Liver (tissue), 9 donors: ENCODE data around the gene CYP4F22. TPM values are rescaled to one million over a fixed set of nuclear protein-coding genes. Genes with fewer than 3 reads are reported as not detected.

Experiments used
- DNase-seq: peaks from one replicate; pipeline ENCODE4 v3.0.0-alpha.2; 2017; ENCODE audit warnings: low spot score
- H3K27ac ChIP-seq, 2 donors: one replicate each; pipeline ENCODE4 v1.7.0; 2013; ENCODE audit warnings: inconsistent platforms in 2 of 2, low read length in 2 of 2, control low read depth in 1 of 2, low read depth in 1 of 2, mild to moderate bottlenecking in 1 of 2
- H3K27me3 ChIP-seq, 4 donors: one replicate each; pipeline versions ENCODE4 v1.6.1 to v1.7.0; 2013; ENCODE audit warnings: low read length in 3 of 4, inconsistent platforms in 1 of 4, mild to moderate bottlenecking in 1 of 4, moderate library complexity in 1 of 4; ENCODE audit not compliant: control insufficient read depth in 4 of 4, insufficient read depth in 4 of 4
- H3K36me3 ChIP-seq, 4 donors: one replicate each; pipeline versions ENCODE4 v1.6.1 to v1.7.0; 2013; ENCODE audit warnings: low read length in 3 of 4, mild to moderate bottlenecking in 3 of 4, low read depth in 1 of 4, moderate library complexity in 1 of 4; ENCODE audit not compliant: control insufficient read depth in 4 of 4, insufficient read depth in 3 of 4
- H3K4me1 ChIP-seq, 4 donors: one replicate each; pipeline versions ENCODE4 v1.6.1 to v1.7.0; 2013; ENCODE audit warnings: low read length in 3 of 4, mild to moderate bottlenecking in 3 of 4, moderate library complexity in 1 of 4; ENCODE audit not compliant: control insufficient read depth in 4 of 4, insufficient read depth in 4 of 4
- H3K4me3 ChIP-seq, 3 donors: one replicate each; pipeline versions ENCODE4 v1.6.1 to v1.7.0; 2013; ENCODE audit warnings: low read length in 3 of 3, control low read depth in 1 of 3, low read depth in 1 of 3, mild to moderate bottlenecking in 1 of 3
- H3K9ac ChIP-seq, 2 donors: one replicate each; pipeline ENCODE4 v1.7.0; 2013; ENCODE audit warnings: low read length in 2 of 2, mild to moderate bottlenecking in 2 of 2, moderate library complexity in 2 of 2, control low read depth in 1 of 2, low read depth in 1 of 2
- H3K9me3 ChIP-seq, 4 donors: one replicate each; pipeline versions ENCODE4 v1.6.1 to v1.7.0; 2013; ENCODE audit warnings: low read length in 3 of 4; ENCODE audit not compliant: control insufficient read depth in 4 of 4
- ATF3 ChIP-seq: IDR thresholded peaks from 2 replicates; pipeline ENCODE4 v1.6.1; 2016; ENCODE audit warnings: antibody characterized with exemption
- CTCF ChIP-seq: fragments of 150-350 bp; IDR thresholded peaks from 2 replicates; pipeline ENCODE4 v1.5.1; 2017; ENCODE audit warnings: improper control_type of control experiment, low read depth, low read length; ENCODE audit not compliant: missing input control
- EGR1 ChIP-seq, 2 donors: IDR thresholded peaks; 2 replicates each; pipeline ENCODE4 v1.6.1; 2016 to 2018; ENCODE audit warnings: antibody characterized with exemption in 2 of 2, low read depth in 2 of 2
- FOXA1 ChIP-seq: IDR thresholded peaks from 2 replicates; pipeline ENCODE4 v1.6.1; 2016; ENCODE audit warnings: antibody characterized with exemption
- FOXA2 ChIP-seq: IDR thresholded peaks from 2 replicates; pipeline ENCODE4 v1.6.1; 2016; ENCODE audit warnings: antibody characterized with exemption
- GABPA ChIP-seq, 2 donors: IDR thresholded peaks in 1 of 2; conservative IDR thresholded peaks in 1 of 2; 2 replicates each; pipeline ENCODE4 v1.6.1; 2016; ENCODE audit warnings: antibody characterized with exemption in 2 of 2, mild to moderate bottlenecking in 1 of 2, moderate library complexity in 1 of 2
- HNF4A ChIP-seq, 2 donors: conservative IDR thresholded peaks; 2 replicates each; pipeline ENCODE4 v1.6.1; 2016; ENCODE audit warnings: antibody characterized with exemption in 2 of 2, mild to moderate bottlenecking in 2 of 2
- HNF4G ChIP-seq: IDR thresholded peaks from 2 replicates; pipeline ENCODE4 v1.6.1; 2016; ENCODE audit warnings: antibody characterized with exemption
- JUND ChIP-seq, 2 donors: IDR thresholded peaks; 2 replicates each; pipeline ENCODE4 v1.6.1; 2016; ENCODE audit warnings: antibody characterized with exemption in 2 of 2
- NR2F2 ChIP-seq: IDR thresholded peaks from 2 replicates; pipeline ENCODE4 v1.6.1; 2016; ENCODE audit warnings: antibody characterized with exemption
- RAD21 ChIP-seq, 2 donors: IDR thresholded peaks; 2 replicates each; pipeline ENCODE4 v1.6.1; 2016; ENCODE audit warnings: antibody characterized with exemption in 2 of 2, mild to moderate bottlenecking in 2 of 2
- RXRA ChIP-seq, 2 donors: IDR thresholded peaks; 2 replicates each; pipeline ENCODE4 v1.6.1; 2017 to 2018; ENCODE audit warnings: antibody characterized with exemption in 2 of 2, mild to moderate bottlenecking in 1 of 2
- SP1 ChIP-seq: IDR thresholded peaks from 2 replicates; pipeline ENCODE4 v1.6.1; 2018; ENCODE audit warnings: antibody characterized with exemption, mild to moderate bottlenecking
- TAF1 ChIP-seq: conservative IDR thresholded peaks from 2 replicates; pipeline ENCODE4 v1.6.1; 2016; ENCODE audit warnings: antibody characterized with exemption, mild to moderate bottlenecking
- YY1 ChIP-seq: IDR thresholded peaks from 2 replicates; pipeline ENCODE4 v1.6.1; 2016; ENCODE audit warnings: antibody characterized with exemption, mild to moderate bottlenecking
- ZBTB33 ChIP-seq: IDR thresholded peaks from 2 replicates; pipeline ENCODE4 v1.6.1; 2016; ENCODE audit warnings: antibody characterized with exemption
- WGBS: extraction: QIAGEN DNeasy Blood & Tissue Kit; methylation state at CpG from one replicate; pipeline ENCODE4 v1.1.7; 2013; 5-methylcytosine and 5-hydroxymethylcytosine counted together
- polyA plus RNA-seq, 2 donors: library from polyadenylated mRNA; stranded (reverse) in 1 of 2; unstranded in 1 of 2; fragments of 200-250 nt in 1 of 2; fragments of >200 nt in 1 of 2; fragmentation: Nextera tagmentation in 1 of 2; extraction: Ambion mirVana in 1 of 2; gene quantifications; one replicate each; pipeline versions ENCODE4 v1.2.1 to v1.2.3, GENCODE V29; 2013 to 2015
- total RNA-seq, 2 donors: library from RNA; depleted of rRNA; stranded (reverse); fragments of >200 nt; gene quantifications; one replicate each; pipeline ENCODE4 v1.2.3, GENCODE V29; 2014
- TF ChIP-seq, protein P1 (sequence below): IDR thresholded peaks from 2 replicates; pipeline ENCODE4 v1.6.1; 2016; ENCODE audit warnings: antibody characterized with exemption, mild to moderate bottlenecking
- TF ChIP-seq, protein P2 (sequence below): IDR thresholded peaks from 2 replicates; pipeline ENCODE4 v1.6.1; 2016; ENCODE audit warnings: antibody characterized with exemption
- donor health status: healthy.
- donor health status: healthy.
- donor health status: healthy.
- donor health status: healthy.
- donor health status: healthy.

The CYP4F22 gene
- total and polyA plus RNA-seq, 4 donors: 0.42 to 3.9 (median 1.9) TPM

DNA sequence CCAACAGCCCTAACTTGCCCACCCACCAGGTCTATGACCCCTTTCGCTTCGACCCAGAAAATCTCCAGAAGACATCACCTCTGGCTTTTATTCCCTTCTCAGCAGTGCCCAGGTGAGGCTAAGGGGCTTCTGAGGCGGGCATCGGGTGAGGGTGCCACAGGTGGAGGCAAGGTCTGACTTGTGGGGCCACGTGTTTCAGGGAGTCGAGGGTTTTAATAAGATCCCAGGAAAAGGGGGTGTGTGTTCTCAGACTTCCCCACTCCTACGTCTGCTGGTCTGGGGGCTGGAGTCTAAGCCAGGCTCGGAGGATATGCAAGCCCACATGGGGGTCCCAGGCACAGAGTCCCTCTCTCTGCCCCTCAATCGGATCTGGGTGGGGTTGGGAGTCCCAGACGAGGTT is 75.8 kb downstream of the CYP4F22 start:
- H3K9ac ChIP-seq: no peak overlapping the region
- H3K4me3 ChIP-seq: peak overlapping the region in 1 of 3 donors; percentile 11
- TF ChIP-seq SP1 (no peak), FOXA2 (no peak), ZBTB33 (no peak), HNF4A (conservative IDR thresholded peaks at IDR 0.05) (no peak), FOXA1 (no peak), TAF1 (no peak), JUND (IDR thresholded peaks at IDR 0.05) (no peak), RAD21 (IDR thresholded peaks at IDR 0.05) (no peak), ATF3 (no peak), RXRA (IDR thresholded peaks at IDR 0.05) (no peak), NR2F2 (no peak), GABPA (IDR thresholded peaks at IDR 0.05 in 1 of 2, conservative IDR thresholded peaks at IDR 0.05 in 1 of 2) (no peak), EGR1 (IDR thresholded peaks at IDR 0.05; ENCODE audit: low read depth in 2 of 2) (no peak), YY1 (no peak), CTCF (no peak), HNF4G (no peak)
- TF ChIP-seq, protein P1, sequence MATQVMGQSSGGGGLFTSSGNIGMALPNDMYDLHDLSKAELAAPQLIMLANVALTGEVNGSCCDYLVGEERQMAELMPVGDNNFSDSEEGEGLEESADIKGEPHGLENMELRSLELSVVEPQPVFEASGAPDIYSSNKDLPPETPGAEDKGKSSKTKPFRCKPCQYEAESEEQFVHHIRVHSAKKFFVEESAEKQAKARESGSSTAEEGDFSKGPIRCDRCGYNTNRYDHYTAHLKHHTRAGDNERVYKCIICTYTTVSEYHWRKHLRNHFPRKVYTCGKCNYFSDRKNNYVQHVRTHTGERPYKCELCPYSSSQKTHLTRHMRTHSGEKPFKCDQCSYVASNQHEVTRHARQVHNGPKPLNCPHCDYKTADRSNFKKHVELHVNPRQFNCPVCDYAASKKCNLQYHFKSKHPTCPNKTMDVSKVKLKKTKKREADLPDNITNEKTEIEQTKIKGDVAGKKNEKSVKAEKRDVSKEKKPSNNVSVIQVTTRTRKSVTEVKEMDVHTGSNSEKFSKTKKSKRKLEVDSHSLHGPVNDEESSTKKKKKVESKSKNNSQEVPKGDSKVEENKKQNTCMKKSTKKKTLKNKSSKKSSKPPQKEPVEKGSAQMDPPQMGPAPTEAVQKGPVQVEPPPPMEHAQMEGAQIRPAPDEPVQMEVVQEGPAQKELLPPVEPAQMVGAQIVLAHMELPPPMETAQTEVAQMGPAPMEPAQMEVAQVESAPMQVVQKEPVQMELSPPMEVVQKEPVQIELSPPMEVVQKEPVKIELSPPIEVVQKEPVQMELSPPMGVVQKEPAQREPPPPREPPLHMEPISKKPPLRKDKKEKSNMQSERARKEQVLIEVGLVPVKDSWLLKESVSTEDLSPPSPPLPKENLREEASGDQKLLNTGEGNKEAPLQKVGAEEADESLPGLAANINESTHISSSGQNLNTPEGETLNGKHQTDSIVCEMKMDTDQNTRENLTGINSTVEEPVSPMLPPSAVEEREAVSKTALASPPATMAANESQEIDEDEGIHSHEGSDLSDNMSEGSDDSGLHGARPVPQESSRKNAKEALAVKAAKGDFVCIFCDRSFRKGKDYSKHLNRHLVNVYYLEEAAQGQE: no peak
- TF ChIP-seq, protein P2, sequence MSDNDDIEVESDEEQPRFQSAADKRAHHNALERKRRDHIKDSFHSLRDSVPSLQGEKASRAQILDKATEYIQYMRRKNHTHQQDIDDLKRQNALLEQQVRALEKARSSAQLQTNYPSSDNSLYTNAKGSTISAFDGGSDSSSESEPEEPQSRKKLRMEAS: no peak
- no peaks in the 10 kb centered on the region for H3K36me3 ChIP-seq
- peaks cover 0 to 2% (median 0%) of the 10 kb centered on the region in 4 donors for H3K27me3 ChIP-seq
- 45% methylated on average over 10 of the region's 10 CpGs for WGBS
- H3K27ac ChIP-seq: no peak overlapping the region
- no peaks in the 10 kb centered on the region for H3K9me3 ChIP-seq
- H3K4me1 ChIP-seq: peaks cover 0 to 4% (median 4%) of the 10 kb centered on the region in 4 donors
- DNase-seq: no peak
